ENCODE data around the gene ZNF385A. TPM values are rescaled to one million over a fixed set of nuclear protein-coding genes. Genes with fewer than 3 reads are reported as not detected.

Gene ZNF385A
- total and polyA plus RNA-seq, 2 donors (not counting 3 experiments of a cell fraction or from before 2014, with no cell fraction given) = 1.6 to 7.9 TPM

- H3K27me3 ChIP-seq (ENCODE audit: control insufficient read depth in 2 of 2, insufficient read depth in 2 of 2, low read length in 2 of 2) = no peaks in the 10 kb centered on the region
- TF ChIP-seq MAX (IDR thresholded peaks at IDR 0.05; ENCODE audit: insufficient read depth, insufficient read length) = no peak
- no peak for TF ChIP-seq EZH2 (IDR thresholded peaks at IDR 0.05; ENCODE audit: borderline replicate concordance, low read depth, low read length, severe bottlenecking)
- TF ChIP-seq JUN (IDR thresholded peaks at IDR 0.05; ENCODE audit: borderline replicate concordance, insufficient read depth, insufficient read length, low read depth) = no peak
- no peak for TF ChIP-seq MYC (IDR thresholded peaks at IDR 0.05; ENCODE audit: low read depth, low read length)
- TF ChIP-seq FOS (IDR thresholded peaks at IDR 0.05; ENCODE audit: borderline replicate concordance, insufficient read depth, low read length) = no peak
- TF ChIP-seq POLR2A (IDR thresholded peaks at IDR 0.05; ENCODE audit: low read depth, low read length) = no peak
- TF ChIP-seq CTCF (IDR thresholded peaks at IDR 0.05; ENCODE audit: extremely low read depth in 1 of 2, insufficient read depth in 1 of 2, low read depth in 1 of 2, low read length in 2 of 2) = no peak
- no peak for TF ChIP-seq POLR2AphosphoS5 (IDR thresholded peaks at IDR 0.05; ENCODE audit: insufficient read depth, low read depth, low read length)
- no peak for TF ChIP-seq GATA2 (IDR thresholded peaks at IDR 0.05; ENCODE audit: insufficient read depth, insufficient read length, low read depth, low read length)
- no peaks in the 10 kb centered on the region for H3K9me1 ChIP-seq (replicated peaks; ENCODE audit: control insufficient read depth, extremely low read depth, insufficient read depth, low read length)
- POLR2A ChIA-PET = interaction anchor here (1.3 kb wide), 1 partner anchor 57 kb away, joined by 4 read pairs; the partner anchor contains the start of genes CBX5 and HNRNPA1
- no peak overlapping the region for H2AFZ ChIP-seq (ENCODE audit: low read depth, low read length)
- DNase-seq (ENCODE audit: low read depth, low spot score) (no peak), FAIRE-seq (no peak)
- no peaks in the 10 kb centered on the region for H3K4me1 ChIP-seq (ENCODE audit: control insufficient read depth, extremely low read depth, insufficient read depth, low read length)
- H3K4me3 ChIP-seq (replicated peaks in 1 of 3; ENCODE audit: insufficient read depth in 1 of 3, low read depth in 1 of 3, low read length in 3 of 3) = no peak overlapping the region
- dilution Hi-C loops (cut with MboI; ENCODE audit: extremely low pct_ligation_motif_present, low sequenced_read_pairs) (no loop called here), intact Hi-C loops (cut with micrococcal nuclease) (loop anchor here (1.0 kb wide), 1 partner anchor 42 kb away; no protein-coding TSS in a partner anchor)
- CTCF ChIA-PET = interaction anchor here (0.5 to 5.4 kb wide), 14 partner anchors 8 to 117 kb away, joined by 3 to 61 read pairs (median 4); partner anchors contain the start of gene COPZ1
- no peak overlapping the region for H3K9ac ChIP-seq (replicated peaks; ENCODE audit: extremely low read depth, insufficient read depth, low read length)
- H4K20me1 ChIP-seq (replicated peaks; ENCODE audit: control insufficient read depth, extremely low read depth, insufficient read depth, low read length) = no peaks in the 10 kb centered on the region
- H3K4me2 ChIP-seq (ENCODE audit: insufficient read depth, low read length) = no peak overlapping the region
- no peak overlapping the region for H3K27ac ChIP-seq (ENCODE audit: insufficient read depth, low read depth, low read length)
- H3K9me3 ChIP-seq (replicated peaks; ENCODE audit: control insufficient read depth, insufficient read depth, low read length) = no peaks in the 10 kb centered on the region
- peaks cover 8 to 9% of the 10 kb centered on the region in 2 experiments for H3K36me3 ChIP-seq (ENCODE audit: control insufficient read depth in 2 of 2, extremely low read depth in 1 of 2, insufficient read depth in 2 of 2, low read length in 2 of 2)
- BruUV-seq (replicated peaks) = no TSS peak
- peaks cover 10% of the 10 kb centered on the region for H3K79me2 ChIP-seq (ENCODE audit: control insufficient read depth, insufficient read depth, low read length)
These were observed 47.2 kb downstream of the ZNF385A start for GRCh38 chr12:54337280-54337842.

Measured in endothelial cell of umbilical vein (primary cell).